Right forelimb (tissue), 1 donor: ENCODE data around the gene AKAP14.
"Not testable (repeated sequence)": the region's sequence is repeated elsewhere in the genome, so short reads cannot be mapped to it uniquely, and the experiment has no call there.

ENCODE experiments used
- DNase-seq: peaks from one replicate; pipeline ENCODE4 v3.0.0-alpha.2; 2018

AKAP14 gene

GRCh38 chrX:119935215-119935874 lies 39.7 kb downstream of the AKAP14 start:
- DNase-seq = no peak

- no peak for DNase-seq
Measured at GRCh38 chrX:119941336-119941735, 45.6 kb downstream of the AKAP14 start.

- no peak for DNase-seq
Measured at GRCh38 chrX:119942173-119942819, 46.6 kb downstream of the AKAP14 start.

GRCh38 chrX:119942831-119943184 lies 47.1 kb downstream of the AKAP14 start:
- no peak for DNase-seq

GRCh38 chrX:119943185-119943988 lies 47.7 kb downstream of the AKAP14 start, which contains the start of gene NKAP:
Gene NKAP, minus strand, starts transcription at chrX:119943751. Its CDS starts 146 bp downstream, at chrX:119943605.
- DNase-seq = peak; percentile 89

GRCh38 chrX:119945481-119945880 lies 49.8 kb downstream of the AKAP14 start:
- no peak for DNase-seq

- DNase-seq = no peak
Measured at GRCh38 chrX:119948381-119948780, 52.7 kb downstream of the AKAP14 start.

GRCh38 chrX:119954374-119954773 lies 58.7 kb downstream of the AKAP14 start:
- DNase-seq = no peak

- not testable (repeated sequence) for DNase-seq
Measured at GRCh38 chrX:119955807-119956570, 60.3 kb downstream of the AKAP14 start.

GRCh38 chrX:119960625-119961024 lies 64.9 kb downstream of the AKAP14 start:
- DNase-seq = no peak

- not testable (repeated sequence) for DNase-seq
Measured at GRCh38 chrX:119966837-119967236, 71.1 kb downstream of the AKAP14 start.
